NCI-H526 (cell line): ENCODE data around the gene AVPR1B.

ENCODE experiments used
- DNase-seq, 2 experiments: peaks; one replicate each; lab custom pipeline; 2025; lab: John Stamatoyannopoulos, UW

Gene AVPR1B

DNA sequence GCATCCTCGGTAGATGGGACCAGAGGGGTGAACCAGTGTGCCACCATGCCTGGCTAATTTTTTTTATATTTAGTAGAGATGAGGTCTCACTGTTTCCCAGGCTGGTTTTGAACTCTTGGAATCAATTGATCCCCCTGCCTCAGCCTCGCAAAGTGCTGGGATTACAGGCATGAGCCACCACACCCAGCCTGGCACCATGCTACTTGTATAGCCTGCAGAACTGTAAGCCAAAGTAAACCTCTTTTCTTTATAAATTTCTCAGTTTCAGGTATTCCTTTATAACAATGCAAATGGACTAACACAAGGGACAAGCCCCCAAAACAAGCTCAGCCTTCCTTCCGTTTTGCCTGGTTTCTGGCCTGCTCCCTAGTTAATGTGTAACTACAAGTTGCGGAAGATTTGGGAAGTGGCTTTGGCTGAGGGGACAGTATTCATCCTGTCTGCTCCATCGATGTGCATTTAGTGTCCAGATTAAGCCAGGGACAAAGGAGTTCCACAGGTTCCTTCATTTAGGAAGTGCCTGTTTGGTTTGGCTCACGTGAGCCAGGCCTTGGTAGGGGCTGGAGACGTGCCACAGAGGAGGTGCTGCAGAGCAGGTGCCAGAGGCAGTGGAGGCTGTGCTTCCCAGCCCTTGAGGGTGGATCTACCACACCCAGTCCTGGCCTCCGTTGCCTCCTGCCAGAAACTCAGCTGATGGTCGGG lies 4.4 kb downstream of the AVPR1B start:
- DNase-seq = peak in 1 of 2 experiments; percentile 17

GRCh38 chr1:206111271-206111927 lies 5.8 kb downstream of the AVPR1B start:
- DNase-seq = no peak

DNA sequence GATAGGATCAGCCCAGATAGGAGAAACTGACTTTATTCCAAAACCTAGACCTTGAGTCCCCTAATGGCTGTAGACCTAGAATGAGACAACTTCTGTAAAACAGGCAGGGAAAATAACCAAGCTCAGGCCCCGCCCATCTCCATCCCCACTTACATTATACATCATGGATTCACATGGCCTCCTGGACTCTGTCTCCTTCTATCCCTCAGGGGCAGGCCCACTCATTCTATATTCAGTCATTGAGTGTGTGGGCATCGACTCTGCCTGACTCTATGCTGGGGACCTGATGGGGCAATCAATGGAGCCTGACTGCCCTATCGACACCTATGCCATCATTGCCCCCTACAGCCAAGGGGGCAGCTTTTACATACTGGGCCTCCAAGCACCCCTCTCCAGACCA lies 6.4 kb downstream of the AVPR1B start:
- no peak for DNase-seq

DNA sequence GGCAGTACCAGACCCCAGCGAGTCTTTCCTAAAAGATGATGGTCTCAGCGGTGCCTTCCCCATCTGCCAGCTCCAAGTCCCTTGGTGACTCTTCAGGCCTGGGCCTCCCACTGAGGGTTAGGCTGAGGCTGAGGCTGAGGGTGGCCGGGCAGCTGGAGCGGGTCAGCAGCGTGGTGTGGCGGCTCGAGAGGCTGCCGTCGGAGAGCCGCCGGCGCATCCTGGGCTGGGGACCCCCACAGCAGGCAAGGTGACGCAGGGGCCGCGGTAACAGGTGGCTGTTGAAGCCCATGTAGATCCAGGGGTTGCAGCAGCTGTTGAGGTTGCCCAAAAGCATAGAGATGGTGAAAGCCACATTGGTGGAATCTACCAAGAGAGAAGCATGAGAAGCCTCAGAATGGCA lies 7.0 kb downstream of the AVPR1B start:
- DNase-seq = no peak

DNA sequence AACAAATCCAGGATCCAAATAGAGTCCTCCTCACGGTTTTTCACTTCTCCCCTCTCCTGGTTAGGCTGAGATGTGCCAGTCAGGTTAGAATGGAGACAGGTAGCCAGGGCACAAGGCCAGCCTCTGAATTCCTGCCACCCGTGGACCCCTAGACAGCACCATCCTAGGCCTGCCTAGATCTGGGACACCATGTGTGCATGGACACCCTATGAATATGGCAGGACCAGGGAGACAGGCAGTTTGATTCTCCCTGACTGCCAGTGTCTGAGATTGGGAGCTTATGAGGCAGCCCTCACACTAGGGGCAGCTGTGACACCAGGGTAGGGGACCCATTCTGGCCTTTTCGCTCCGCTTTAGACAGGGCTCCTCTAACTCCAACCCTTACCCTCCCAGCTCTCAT lies 7.5 kb downstream of the AVPR1B start:
- DNase-seq = no peak

DNA sequence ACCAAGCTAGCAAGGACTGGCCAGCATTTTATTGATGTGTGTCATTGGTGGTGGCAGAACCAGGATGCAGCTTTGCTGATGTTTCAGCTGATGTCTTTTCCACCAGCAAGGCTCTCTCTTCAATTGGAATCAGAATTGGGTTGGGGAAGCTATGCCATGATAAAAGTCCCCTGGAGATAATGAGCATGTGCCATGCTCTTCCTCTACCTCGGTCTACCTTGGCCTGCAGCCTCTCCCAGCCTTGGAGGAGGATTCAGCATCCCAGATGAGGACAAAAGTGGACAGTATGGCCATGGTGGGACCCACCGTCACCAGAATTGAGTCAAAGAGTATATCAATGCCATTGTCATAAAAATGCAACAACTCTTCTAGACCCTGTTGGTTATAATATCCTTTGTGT lies 8.6 kb downstream of the AVPR1B start:
- no peak for DNase-seq

DNA sequence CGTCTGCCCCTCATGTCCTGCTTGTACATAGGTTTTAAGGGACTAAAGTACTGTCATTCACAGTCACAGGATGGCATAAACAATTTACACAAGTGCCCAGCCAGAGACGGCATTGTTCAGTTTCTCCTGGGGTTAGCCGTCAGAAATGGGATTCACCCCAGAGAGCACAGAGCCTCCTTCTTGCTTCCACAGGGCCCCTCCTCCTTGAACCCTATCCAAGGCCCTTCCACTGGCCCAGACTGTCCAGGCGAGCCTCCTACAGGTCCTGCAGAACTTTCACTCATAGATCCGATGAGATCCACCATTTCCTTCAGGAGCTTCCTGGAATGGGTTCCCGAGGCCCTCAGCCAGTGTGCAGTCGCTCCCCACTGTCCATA lies 10.0 kb downstream of the AVPR1B start:
- no peak for DNase-seq

- peak; percentile 5 to 64 for DNase-seq
Observed at GRCh38 chr1:206106328-206107167, 10.6 kb downstream of the AVPR1B start.

- DNase-seq = no peak
Observed at GRCh38 chr1:206105464-206105995, 11.7 kb downstream of the AVPR1B start.

- DNase-seq = no peak
Observed at GRCh38 chr1:206103979-206104378, 13.2 kb downstream of the AVPR1B start.

DNA sequence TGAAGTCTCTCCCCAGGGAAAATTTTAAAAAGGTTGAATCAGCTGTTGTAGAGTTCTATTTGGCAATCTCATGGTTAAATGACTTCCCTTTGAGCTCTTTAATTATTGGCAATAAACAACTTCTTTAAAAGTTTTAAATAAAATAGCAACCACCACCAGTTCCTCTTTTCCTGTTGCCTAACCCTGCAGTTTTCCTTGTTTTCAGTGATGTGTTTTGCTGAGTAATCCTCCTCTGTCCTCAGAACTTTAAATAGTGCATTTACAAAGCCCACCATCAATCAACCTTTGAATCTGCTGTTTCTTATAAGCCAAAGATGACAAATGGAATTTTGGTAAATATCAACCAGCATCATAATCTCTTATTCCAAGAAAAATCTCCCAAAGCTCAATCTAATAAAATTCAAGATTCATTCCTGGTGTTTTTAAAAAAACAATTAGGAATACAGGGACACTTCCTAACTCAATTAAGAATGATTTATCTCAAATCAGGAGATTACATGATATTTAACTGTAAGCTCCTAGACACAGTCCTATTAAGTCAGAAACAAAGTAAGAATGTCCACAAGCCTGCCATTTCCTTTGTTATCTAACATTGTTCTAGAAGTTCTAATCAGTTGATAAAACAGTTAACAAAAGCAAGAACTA lies 14.8 kb downstream of the AVPR1B start:
- DNase-seq = no peak

DNA sequence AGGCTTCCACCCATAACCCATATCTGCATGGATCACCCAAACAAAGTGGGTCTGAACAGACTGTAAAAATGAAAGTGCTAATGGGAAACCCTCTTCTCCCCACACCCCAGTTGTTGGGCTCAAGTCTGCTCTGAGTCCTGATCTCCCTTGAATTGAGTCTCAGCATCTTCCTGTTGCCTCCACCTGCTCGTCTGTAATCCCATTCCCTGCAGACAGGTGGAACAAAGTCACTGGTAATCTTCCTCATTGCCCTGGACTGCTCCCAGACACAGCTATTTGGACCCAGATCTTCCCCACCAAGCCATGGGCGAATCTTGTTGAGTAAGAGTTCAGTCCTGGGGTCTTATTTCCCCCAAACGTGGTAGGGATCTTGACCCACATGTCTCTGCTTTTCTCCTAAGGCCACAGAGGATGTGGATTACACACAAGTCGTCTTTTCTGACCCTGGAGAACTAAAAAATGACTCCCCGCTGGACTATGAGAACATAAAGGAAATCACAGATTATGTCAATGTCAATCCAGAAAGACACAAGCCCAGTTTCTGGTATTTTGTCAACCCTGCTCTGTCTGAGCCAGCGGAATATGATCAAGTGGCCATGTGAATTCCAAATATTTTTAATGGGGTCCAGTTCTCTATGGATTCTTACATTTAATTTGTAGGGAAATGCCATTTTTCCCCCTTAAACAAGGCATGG lies 15.7 kb downstream of the AVPR1B start:
- no peak for DNase-seq

DNA sequence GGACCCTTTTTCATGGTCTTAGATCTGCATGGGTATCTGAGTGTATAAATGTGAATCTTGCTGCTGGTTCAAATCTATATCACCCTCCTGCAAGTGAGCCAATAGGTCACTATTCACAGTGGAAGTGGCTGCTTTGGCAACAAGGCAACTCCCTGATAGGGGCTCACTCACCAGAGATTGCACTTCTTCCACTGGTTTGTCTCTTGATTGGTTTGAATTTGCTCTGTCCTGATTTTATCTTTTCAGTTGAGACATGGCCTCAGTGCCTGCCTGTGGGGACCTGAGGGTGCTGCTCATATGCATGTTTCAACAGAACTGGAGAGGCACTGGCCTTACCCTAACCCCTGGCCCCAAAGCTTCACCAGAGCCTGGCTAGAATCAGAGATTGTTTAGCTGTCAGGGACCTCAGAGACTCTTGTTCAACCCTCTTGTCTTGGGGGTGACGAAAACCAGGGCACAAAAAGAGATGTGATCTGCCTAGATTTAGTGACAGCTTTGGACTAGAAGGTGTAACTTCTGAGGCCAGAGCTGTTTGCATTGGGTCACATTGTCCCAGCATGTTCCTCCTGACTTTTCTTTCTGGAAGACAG lies 16.9 kb downstream of the AVPR1B start:
- DNase-seq = no peak

GRCh38 chr1:206098242-206098919 lies 18.8 kb downstream of the AVPR1B start:
- DNase-seq = no peak

GRCh38 chr1:206097381-206097780 lies 19.8 kb downstream of the AVPR1B start:
- DNase-seq = no peak

DNA sequence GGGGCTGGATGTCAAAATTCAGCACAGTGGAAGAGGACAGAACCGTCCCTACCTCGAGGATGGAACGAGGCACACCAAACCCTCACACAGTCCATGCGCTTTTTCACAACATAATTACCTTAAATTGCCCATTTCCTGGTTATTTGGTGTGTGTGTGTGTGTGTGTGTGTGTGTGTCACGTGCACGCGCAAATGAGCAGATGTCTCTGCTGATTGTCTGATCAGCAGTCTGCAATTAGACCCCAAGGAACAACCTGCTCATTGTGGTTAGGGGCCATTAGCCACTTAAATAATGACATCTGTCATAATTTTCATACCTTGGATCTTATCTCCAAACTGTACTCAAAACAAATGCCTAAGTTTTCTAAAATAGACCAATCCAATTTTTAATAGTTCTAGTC lies 23.2 kb downstream of the AVPR1B start:
- no peak for DNase-seq

GRCh38 chr1:206089341-206089740 lies 27.8 kb downstream of the AVPR1B start:
- DNase-seq = no peak

GRCh38 chr1:206087091-206087490 lies 30.1 kb downstream of the AVPR1B start:
- no peak for DNase-seq

- DNase-seq = no peak
Observed at GRCh38 chr1:206083750-206084149, 33.4 kb downstream of the AVPR1B start.

DNA sequence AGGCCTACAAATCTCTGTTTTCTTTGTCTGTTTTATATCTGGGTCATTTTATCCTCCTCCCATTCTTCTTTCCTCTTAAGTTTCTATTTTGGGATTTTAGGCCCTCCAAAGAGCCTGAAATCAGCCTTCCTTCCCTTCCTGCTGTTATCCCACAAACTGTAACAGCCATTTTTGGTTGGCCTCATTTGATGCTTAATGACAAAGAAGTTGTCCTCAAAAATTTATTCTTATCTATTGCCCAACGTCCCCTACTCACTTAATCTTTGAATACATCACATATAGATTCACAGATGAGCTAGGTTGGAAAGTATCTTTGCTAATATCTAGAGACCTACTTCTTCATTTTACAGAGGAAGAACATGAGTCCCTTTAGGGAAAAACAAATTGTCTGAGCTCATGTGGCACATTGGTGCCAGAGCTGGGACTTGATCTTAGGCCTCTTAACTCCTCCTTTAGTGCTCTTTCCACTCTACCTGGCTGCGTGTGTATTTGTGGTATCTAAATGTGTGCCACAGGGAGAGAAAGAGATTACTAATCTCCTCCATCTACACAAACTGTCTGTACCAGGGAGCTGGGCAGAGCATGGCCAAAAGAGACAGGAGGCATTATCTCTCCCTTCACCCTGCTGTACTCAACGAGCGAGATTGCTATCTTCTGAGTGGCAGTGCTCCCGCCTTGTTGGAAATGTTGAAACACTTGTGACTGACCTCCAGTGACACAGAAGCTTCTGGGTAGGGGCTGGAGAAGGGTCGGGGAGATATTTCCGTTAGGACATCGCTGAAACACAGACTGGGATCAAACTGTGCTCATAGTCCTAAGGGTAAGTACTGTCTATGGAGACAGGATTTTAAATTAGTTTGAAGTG lies 34.1 kb downstream of the AVPR1B start:
- DNase-seq = no peak
